HEK293 (cell line): ENCODE data around the gene CCDC85B.

Experiments
- CTCF ChIA-PET: fragments of 350-600 bp; formaldehyde crosslinking; extraction: SDS; loops from one replicate; lab custom pipeline; 2021; ENCODE audit warnings: antibody characterized with exemption; lab: Yijun Ruan, JAX
- POLR2A ChIA-PET: fragments of 300-600 bp; formaldehyde crosslinking; extraction: SDS; loops from one replicate; lab custom pipeline; 2020; ENCODE audit warnings: antibody characterized with exemption, inconsistent platforms; lab: Yijun Ruan, JAX
- H3K27ac ChIP-seq: fragments of 200-500 bp; sonication (Bioruptor generic); 2 replicates; pipeline ENCODE4 v1.5.1; 2014; ENCODE audit warnings: low read depth, low read length, control low read depth, inconsistent platforms; ENCODE audit errors: extremely low read depth
- H3K36me3 ChIP-seq, 2 experiments: fragments of 200-500 bp in 1 of 2; sonication (Bioruptor generic) in 1 of 2; 1 replicate in 1 of 2; 2 replicates in 1 of 2; pipeline ENCODE4 v1.5.1; 2014 to 2017; ENCODE audit warnings: inconsistent platforms in 2 of 2, low read length in 2 of 2; ENCODE audit not compliant: control insufficient read depth in 2 of 2, insufficient read depth in 1 of 2
- H3K4me1 ChIP-seq: fragments of 200-500 bp; sonication (Bioruptor generic); 2 replicates; pipeline ENCODE4 v1.5.1; 2014; ENCODE audit warnings: mild to moderate bottlenecking, low read length, inconsistent platforms; ENCODE audit not compliant: control insufficient read depth, insufficient read depth
- H3K4me3 ChIP-seq: 2 replicates; pipeline ENCODE4 v1.5.1; 2011; ENCODE audit warnings: low read depth, mild to moderate bottlenecking, control low read depth, low read length, moderate library complexity
- H3K9me3 ChIP-seq: fragments of 200-500 bp; sonication (Bioruptor generic); 2 replicates; pipeline ENCODE4 v1.5.1; 2014; ENCODE audit warnings: low read depth, low read length, inconsistent platforms; ENCODE audit not compliant: control insufficient read depth, insufficient read depth
- SETDB1 ChIP-seq: IDR thresholded peaks from one replicate; pipeline ENCODE4 v1.6.1; 2017; ENCODE audit warnings: mild to moderate bottlenecking, low read length, moderate library complexity, mixed read lengths; ENCODE audit not compliant: insufficient read length
- TRIM28 ChIP-seq: IDR thresholded peaks from 2 replicates; pipeline ENCODE4 v1.6.1; 2011; ENCODE audit warnings: low read length, control low read depth, borderline replicate concordance
- ZNF114 ChIP-seq: fragments of 450-650 bp; formaldehyde crosslinking; IDR thresholded peaks from 2 replicates; pipeline ENCODE4 v1.5.0; 2017; ENCODE audit warnings: missing biosample characterization, missing genetic modification characterization
- ZNF175 ChIP-seq: fragments of 450-650 bp; formaldehyde crosslinking; IDR thresholded peaks from 2 replicates; pipeline ENCODE4 v1.5.1; 2016; ENCODE audit warnings: missing biosample characterization, missing genetic modification characterization
- ZNF394 ChIP-seq: fragments of 450-650 bp; formaldehyde crosslinking; IDR thresholded peaks from 2 replicates; pipeline ENCODE4 v1.5.1; 2016; ENCODE audit warnings: missing biosample characterization, missing genetic modification characterization, mild to moderate bottlenecking, moderate library complexity, borderline replicate concordance
- ZNF621 ChIP-seq: fragments of 450-650 bp; formaldehyde crosslinking; IDR thresholded peaks from 2 replicates; pipeline ENCODE4 v1.5.1; 2017; ENCODE audit warnings: missing biosample characterization, missing genetic modification characterization
- ZNF785 ChIP-seq: fragments of 450-650 bp; formaldehyde crosslinking; IDR thresholded peaks from 2 replicates; pipeline ENCODE4 v1.5.1; 2016; ENCODE audit warnings: missing biosample characterization, missing genetic modification characterization
- TF ChIP-seq, protein P1 (sequence below): fragments of 450-650 bp; formaldehyde crosslinking; IDR thresholded peaks from 2 replicates; pipeline ENCODE4 v1.5.1; 2016; ENCODE audit warnings: missing biosample characterization, missing genetic modification characterization

The CCDC85B gene

DNA sequence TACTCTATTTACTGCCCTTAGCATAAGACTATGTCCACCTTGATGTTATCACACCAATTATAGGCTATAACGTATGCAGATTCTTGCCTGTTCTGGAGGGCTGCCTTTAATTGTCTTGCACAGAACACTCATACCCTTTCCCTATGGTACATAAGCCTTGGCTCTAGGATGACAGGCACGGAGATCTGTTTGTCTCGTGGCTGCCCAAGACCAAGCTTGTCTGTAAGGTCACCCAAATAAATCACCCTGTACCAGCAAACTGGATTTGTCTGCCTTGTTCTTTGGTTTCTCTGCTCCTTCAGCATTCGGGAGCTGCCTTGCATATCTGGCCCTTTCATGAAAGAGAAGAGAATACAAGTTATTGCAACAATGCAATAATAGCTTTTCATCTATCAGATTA lies 47.3 kb downstream of the CCDC85B start:
- ChIA-PET POLR2A (interaction anchor here (1.5 kb wide), 1 partner anchor 49 kb away, joined by 4 read pairs; the partner anchor contains the start of gene FIBP), CTCF (interaction anchor here (0.9 to 1.1 kb wide), 2 partner anchors 50 to 53 kb away, joined by 4 to 7 read pairs; no protein-coding TSS in a partner anchor)
- no peak overlapping the region for H3K27ac ChIP-seq
- H3K36me3 ChIP-seq = no peaks in the 10 kb centered on the region
- H3K4me3 ChIP-seq = no peak overlapping the region
- no peaks in the 10 kb centered on the region for H3K9me3 ChIP-seq
- TF ChIP-seq ZNF621 (tag by site-specific recombination) = no peak
- no peak for TF ChIP-seq SETDB1
- TF ChIP-seq, protein P1, sequence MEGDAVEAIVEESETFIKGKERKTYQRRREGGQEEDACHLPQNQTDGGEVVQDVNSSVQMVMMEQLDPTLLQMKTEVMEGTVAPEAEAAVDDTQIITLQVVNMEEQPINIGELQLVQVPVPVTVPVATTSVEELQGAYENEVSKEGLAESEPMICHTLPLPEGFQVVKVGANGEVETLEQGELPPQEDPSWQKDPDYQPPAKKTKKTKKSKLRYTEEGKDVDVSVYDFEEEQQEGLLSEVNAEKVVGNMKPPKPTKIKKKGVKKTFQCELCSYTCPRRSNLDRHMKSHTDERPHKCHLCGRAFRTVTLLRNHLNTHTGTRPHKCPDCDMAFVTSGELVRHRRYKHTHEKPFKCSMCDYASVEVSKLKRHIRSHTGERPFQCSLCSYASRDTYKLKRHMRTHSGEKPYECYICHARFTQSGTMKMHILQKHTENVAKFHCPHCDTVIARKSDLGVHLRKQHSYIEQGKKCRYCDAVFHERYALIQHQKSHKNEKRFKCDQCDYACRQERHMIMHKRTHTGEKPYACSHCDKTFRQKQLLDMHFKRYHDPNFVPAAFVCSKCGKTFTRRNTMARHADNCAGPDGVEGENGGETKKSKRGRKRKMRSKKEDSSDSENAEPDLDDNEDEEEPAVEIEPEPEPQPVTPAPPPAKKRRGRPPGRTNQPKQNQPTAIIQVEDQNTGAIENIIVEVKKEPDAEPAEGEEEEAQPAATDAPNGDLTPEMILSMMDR (tag by site-specific recombination) = no peak
- TF ChIP-seq TRIM28 = no peak
- TF ChIP-seq ZNF785 (tag by site-specific recombination) = no peak
- no peak for TF ChIP-seq ZNF394 (tag by site-specific recombination)
- no peak for TF ChIP-seq ZNF175 (tag by site-specific recombination)
- TF ChIP-seq ZNF114 (tag by site-specific recombination) = no peak
- no peaks in the 10 kb centered on the region for H3K4me1 ChIP-seq
